Measurements from ENCODE around the gene SMCR8.

The SMCR8 gene, protein sequence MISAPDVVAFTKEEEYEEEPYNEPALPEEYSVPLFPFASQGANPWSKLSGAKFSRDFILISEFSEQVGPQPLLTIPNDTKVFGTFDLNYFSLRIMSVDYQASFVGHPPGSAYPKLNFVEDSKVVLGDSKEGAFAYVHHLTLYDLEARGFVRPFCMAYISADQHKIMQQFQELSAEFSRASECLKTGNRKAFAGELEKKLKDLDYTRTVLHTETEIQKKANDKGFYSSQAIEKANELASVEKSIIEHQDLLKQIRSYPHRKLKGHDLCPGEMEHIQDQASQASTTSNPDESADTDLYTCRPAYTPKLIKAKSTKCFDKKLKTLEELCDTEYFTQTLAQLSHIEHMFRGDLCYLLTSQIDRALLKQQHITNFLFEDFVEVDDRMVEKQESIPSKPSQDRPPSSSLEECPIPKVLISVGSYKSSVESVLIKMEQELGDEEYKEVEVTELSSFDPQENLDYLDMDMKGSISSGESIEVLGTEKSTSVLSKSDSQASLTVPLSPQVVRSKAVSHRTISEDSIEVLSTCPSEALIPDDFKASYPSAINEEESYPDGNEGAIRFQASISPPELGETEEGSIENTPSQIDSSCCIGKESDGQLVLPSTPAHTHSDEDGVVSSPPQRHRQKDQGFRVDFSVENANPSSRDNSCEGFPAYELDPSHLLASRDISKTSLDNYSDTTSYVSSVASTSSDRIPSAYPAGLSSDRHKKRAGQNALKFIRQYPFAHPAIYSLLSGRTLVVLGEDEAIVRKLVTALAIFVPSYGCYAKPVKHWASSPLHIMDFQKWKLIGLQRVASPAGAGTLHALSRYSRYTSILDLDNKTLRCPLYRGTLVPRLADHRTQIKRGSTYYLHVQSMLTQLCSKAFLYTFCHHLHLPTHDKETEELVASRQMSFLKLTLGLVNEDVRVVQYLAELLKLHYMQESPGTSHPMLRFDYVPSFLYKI

DNA sequence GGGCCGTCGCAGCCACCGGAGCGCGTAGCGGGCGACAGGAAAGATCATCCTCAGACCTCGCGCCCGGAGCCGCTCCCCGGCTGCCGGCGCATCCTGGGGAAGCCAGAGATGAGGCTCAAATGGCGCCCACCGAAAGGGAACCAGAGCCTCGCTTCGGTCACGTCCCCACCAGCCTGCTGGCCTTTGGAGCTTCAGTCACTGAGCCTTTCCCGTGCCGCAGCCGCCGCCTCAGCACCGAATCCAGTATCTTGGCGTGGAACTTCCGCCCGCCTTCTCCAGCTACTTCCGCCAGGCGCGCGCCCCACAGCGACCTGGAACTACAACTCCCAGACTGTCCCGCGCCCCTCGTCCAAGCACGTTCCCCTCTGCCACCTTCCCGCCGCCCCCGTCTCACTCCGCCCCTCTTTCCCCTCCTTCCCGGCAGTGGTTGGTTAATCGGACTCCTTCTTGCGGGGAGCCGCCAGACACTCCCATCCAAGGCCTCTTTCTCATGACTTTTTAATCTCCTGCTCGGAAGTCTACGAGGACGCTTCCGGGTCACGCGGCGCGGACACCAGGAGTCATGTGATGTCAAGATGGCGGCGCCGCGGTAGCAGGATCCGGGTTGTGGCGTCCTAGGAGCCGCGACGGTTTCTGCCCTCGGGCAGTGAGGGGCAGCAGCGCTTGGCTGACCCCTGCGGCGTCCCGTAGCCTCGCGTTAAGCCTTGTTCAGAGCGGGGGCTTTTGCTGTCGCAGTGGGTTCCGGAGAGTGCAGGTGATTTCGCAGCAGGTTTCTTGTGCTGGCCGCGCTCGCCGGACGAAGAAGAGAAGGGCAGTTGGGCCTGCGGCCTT lies at the start of gene SMCR8, which contains the start of gene TOP3A:
Gene SMCR8, plus strand, starts transcription at position 563 of the 831 bp plus-strand sequence. CDS start 497 bp downstream, outside the sequence.
Gene TOP3A, minus strand, starts transcription at position 264 of the 831 bp plus-strand sequence. Its CDS starts 216 bp downstream, at position 48.
- Histone ChIP-seq H3K27ac (ENCODE audit: low read length) (peak within 1 kb of the TSS; percentile 43), H3K9ac (ENCODE audit: low read length) (peak within 1 kb of the TSS; percentile 86), H3K36me3 (ENCODE audit: control insufficient read depth, low read depth, low read length) (peaks cover 17% of the 10 kb centered on the region), H3K4me3 (ENCODE audit: low read length) (peak within 1 kb of the TSS; percentile 93), H3K27me3 (ENCODE audit: control insufficient read depth, insufficient read depth, low read length) (no peaks in the 10 kb centered on the region), H3K4me1 (ENCODE audit: control insufficient read depth, low read depth, low read length) (peaks cover 6% of the 10 kb centered on the region), H3K9me3 (ENCODE audit: control insufficient read depth, low read depth, low read length) (no peaks in the 10 kb centered on the region)

DNA sequence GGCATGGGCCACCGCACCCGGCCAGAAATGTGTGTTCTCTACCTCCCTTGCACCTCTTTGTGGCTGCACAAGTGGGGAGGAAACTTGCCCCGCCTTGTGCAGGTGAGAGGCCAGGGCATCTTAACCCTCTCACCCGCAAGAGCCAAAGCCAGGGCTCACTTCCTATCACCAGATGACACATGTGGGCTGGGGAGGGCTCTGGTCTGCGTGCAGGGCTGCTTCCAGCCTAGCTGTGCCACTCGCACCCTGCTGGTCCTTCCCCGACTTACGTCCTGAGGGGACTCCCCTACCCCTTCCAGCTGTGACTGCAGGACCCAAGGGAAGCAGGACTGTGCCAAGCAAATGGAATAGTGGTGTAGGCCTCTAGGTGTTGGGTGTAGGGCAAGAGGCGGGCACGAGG lies 47.7 kb upstream of the SMCR8 start:
- Histone ChIP-seq H3K9ac (ENCODE audit: low read length) (no peak overlapping the region), H3K36me3 (ENCODE audit: control insufficient read depth, low read depth, low read length) (peaks cover 21% of the 10 kb centered on the region), H3K27ac (ENCODE audit: low read length) (no peak overlapping the region), H3K9me3 (ENCODE audit: control insufficient read depth, low read depth, low read length) (no peaks in the 10 kb centered on the region), H3K4me1 (ENCODE audit: control insufficient read depth, low read depth, low read length) (peaks cover 4% of the 10 kb centered on the region), H3K27me3 (ENCODE audit: control insufficient read depth, insufficient read depth, low read length) (no peaks in the 10 kb centered on the region), H3K4me3 (ENCODE audit: low read length) (no peak overlapping the region)

DNA sequence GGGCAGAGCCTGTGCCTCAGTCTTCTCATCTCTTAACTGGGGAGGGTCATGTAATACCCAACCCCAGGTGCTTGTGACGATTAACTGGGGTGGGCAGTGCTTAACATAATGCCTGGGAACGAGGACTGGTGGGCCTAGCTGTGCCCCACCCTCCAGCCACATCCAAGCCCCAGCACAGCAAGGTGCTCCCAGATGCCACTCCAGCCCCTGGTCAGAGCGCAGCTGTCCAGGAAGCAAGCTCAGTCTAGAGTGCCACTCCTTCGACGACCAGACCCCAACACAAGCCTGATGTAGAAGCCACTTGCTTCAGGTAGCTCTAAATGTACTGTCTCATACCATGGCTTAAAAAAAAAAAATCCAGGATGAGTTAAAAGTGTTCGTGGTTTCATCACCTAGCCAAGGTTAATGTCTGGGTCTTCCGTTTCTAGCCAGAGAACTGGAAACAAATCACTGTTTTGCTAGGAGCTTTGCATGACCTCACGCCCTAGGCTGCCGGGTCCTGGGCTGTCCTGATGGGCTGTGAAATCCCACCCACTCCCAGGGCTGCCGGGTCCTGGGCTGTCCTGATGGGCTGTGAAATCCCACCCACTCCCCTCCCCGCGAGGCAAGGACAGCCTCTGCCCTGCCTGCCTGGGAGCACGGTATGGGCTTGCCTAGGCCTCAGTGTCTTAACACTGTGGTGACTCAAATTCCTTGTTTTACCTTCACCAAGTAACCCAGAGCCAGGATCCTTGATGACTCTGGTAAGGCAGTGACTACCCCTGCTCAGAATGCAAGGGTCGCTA lies 47.0 kb upstream of the SMCR8 start:
- no peak overlapping the region for H3K27ac ChIP-seq (ENCODE audit: low read length)
- H3K27me3 ChIP-seq (ENCODE audit: control insufficient read depth, insufficient read depth, low read length) = no peaks in the 10 kb centered on the region
- H3K9me3 ChIP-seq (ENCODE audit: control insufficient read depth, low read depth, low read length) = no peaks in the 10 kb centered on the region
- H3K36me3 ChIP-seq (ENCODE audit: control insufficient read depth, low read depth, low read length) = peaks cover 21% of the 10 kb centered on the region
- peaks cover 4% of the 10 kb centered on the region for H3K4me1 ChIP-seq (ENCODE audit: control insufficient read depth, low read depth, low read length)
- H3K9ac ChIP-seq (ENCODE audit: low read length) = no peak overlapping the region
- no peak overlapping the region for H3K4me3 ChIP-seq (ENCODE audit: low read length)

DNA sequence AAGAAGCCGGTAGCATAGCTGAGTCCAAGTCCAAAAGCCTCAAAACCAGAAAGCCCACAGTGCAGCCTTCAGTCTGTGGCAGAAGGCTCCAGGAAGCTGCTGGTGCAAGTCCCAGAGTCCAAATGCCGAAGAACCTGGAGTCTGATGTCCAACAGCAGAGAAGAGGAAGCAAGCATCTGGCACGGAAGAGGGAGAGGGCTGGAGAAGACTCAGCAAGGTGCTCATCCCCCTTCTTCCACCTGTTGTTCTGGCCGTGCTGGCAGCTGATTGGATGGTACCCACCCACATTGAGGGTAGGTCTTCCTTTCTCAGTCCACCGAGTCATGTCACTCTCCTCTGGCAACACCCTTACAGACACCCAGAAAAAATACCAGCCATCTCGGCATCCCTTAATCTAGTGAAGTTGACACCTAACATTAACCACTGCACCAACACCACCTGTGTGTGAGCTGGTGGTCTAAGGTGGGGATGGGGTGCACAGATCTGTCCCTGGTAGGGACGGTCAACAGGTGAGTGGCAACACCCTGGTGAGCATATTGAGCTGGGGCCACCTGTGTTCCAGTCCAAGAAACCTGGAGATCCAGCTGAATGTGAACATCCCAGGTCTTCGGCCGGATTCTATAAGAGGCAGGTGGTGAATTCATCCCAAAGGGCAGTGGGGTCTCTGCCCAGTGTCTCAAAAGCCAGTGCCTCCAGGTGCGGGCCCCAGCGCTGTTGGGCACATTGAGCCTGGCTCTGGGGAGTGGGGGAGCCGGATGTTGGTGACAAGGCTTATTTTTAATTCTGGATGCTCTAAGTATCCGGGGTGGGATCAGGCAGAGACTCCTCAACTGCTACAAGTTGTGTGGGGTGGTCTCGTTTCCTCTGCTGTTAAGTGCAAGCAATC lies 44.8 kb upstream of the SMCR8 start:
- Histone ChIP-seq H3K4me1 (ENCODE audit: control insufficient read depth, low read depth, low read length) (peaks cover 4% of the 10 kb centered on the region), H3K27ac (ENCODE audit: low read length) (no peak overlapping the region), H3K9me3 (ENCODE audit: control insufficient read depth, low read depth, low read length) (no peaks in the 10 kb centered on the region), H3K9ac (ENCODE audit: low read length) (no peak overlapping the region), H3K4me3 (ENCODE audit: low read length) (no peak overlapping the region), H3K27me3 (ENCODE audit: control insufficient read depth, insufficient read depth, low read length) (no peaks in the 10 kb centered on the region), H3K36me3 (ENCODE audit: control insufficient read depth, low read depth, low read length) (peaks cover 20% of the 10 kb centered on the region)

DNA sequence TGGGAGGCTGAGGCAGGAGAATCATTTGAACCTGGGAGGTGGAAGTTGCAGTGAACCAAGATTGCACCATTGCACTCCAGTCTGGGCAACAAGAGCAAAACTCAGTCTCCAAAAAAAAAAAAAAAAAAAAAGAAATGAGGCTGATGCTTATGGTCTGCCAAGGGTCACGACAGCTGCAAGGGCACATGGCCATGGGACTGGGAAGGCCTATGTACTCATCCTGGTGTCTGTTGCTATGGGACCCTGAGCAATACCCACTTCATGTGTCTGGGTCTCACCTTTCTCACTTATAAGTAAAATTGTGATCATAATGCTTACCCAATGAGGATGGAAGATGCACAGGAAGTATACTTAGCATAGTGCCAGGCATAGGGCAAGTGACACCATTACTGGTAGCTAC lies 38.0 kb upstream of the SMCR8 start:
- peaks cover 69% of the 10 kb centered on the region for H3K36me3 ChIP-seq (ENCODE audit: control insufficient read depth, low read depth, low read length)
- H3K9me3 ChIP-seq (ENCODE audit: control insufficient read depth, low read depth, low read length) = no peaks in the 10 kb centered on the region
- H3K4me1 ChIP-seq (ENCODE audit: control insufficient read depth, low read depth, low read length) = no peaks in the 10 kb centered on the region
- H3K27ac ChIP-seq (ENCODE audit: low read length) = no peak overlapping the region
- H3K9ac ChIP-seq (ENCODE audit: low read length) = no peak overlapping the region
- no peaks in the 10 kb centered on the region for H3K27me3 ChIP-seq (ENCODE audit: control insufficient read depth, insufficient read depth, low read length)
- H3K4me3 ChIP-seq (ENCODE audit: low read length) = no peak overlapping the region

DNA sequence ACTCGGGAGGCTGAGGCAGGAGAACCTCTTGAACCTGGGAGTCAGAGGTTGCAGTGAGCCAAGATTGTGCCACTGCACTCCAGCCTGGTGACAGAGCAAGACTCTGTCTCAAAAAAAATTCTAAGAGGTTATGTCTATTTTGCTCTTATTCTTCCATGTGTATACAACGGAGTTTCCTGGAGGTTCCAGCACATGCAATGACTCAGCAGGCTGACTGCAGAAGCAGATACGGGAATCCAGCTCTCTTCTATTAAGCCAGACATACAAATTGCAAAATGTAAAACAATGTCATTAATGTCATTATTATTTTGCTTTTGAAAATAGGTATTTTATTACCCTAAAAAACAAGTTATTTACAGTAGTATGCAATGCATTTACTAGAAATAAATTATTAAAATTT lies 36.2 kb upstream of the SMCR8 start:
- Histone ChIP-seq H3K36me3 (ENCODE audit: control insufficient read depth, low read depth, low read length) (peaks cover 76% of the 10 kb centered on the region), H3K4me1 (ENCODE audit: control insufficient read depth, low read depth, low read length) (no peaks in the 10 kb centered on the region), H3K27ac (ENCODE audit: low read length) (no peak overlapping the region), H3K9me3 (ENCODE audit: control insufficient read depth, low read depth, low read length) (no peaks in the 10 kb centered on the region), H3K4me3 (ENCODE audit: low read length) (no peak overlapping the region), H3K27me3 (ENCODE audit: control insufficient read depth, insufficient read depth, low read length) (no peaks in the 10 kb centered on the region), H3K9ac (ENCODE audit: low read length) (no peak overlapping the region)

DNA sequence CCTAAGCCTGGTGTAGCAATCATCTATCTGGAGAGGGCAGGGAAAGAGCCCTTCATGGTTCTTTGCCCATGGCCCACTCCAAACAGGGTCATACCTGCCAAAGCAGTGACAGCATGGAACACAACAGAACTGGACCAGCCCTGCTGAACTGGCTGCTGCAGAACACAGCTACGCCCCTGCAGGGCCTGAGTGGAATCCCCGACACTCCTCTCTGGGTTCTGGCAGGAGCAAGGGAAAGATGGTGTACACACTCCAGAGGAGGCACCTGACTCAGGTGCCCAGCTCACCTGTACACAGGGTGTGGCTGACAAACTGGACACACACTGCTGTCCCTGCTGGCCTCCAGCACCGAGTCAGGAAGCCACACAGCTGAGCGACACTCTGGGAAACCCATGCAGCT lies 34.8 kb upstream of the SMCR8 start:
- no peak overlapping the region for H3K4me3 ChIP-seq (ENCODE audit: low read length)
- no peaks in the 10 kb centered on the region for H3K9me3 ChIP-seq (ENCODE audit: control insufficient read depth, low read depth, low read length)
- peaks cover 77% of the 10 kb centered on the region for H3K36me3 ChIP-seq (ENCODE audit: control insufficient read depth, low read depth, low read length)
- no peak overlapping the region for H3K27ac ChIP-seq (ENCODE audit: low read length)
- H3K27me3 ChIP-seq (ENCODE audit: control insufficient read depth, insufficient read depth, low read length) = no peaks in the 10 kb centered on the region
- H3K4me1 ChIP-seq (ENCODE audit: control insufficient read depth, low read depth, low read length) = no peaks in the 10 kb centered on the region
- no peak overlapping the region for H3K9ac ChIP-seq (ENCODE audit: low read length)

DNA sequence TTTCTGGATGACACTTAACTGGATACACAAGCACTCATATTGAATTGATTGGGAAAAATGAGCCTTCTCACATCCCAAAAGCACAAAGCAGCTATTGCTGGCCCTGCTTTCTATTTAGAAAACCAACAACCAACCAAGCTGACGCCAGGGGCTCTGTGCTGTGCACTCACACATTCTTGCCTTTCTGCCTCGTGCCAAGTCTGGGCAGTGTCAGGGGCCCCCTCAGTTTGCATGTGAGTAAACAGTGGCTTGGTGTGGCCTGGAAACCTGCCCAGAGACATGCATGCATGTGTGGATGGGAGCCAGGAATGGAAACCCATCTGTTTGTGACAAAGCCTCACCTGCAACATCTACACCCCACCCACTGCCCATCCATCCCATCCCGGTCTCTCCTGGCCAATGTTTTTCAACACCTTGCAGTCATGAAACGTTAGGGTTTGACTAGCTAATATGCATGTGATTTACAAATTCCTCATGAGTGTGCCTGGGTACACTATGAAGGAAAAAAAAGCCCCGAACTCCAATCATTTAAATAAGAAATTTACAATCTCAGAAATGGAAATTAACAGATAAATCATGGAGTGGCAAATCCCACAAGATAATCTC lies 34.2 kb upstream of the SMCR8 start:
- no peaks in the 10 kb centered on the region for H3K9me3 ChIP-seq (ENCODE audit: control insufficient read depth, low read depth, low read length)
- no peaks in the 10 kb centered on the region for H3K27me3 ChIP-seq (ENCODE audit: control insufficient read depth, insufficient read depth, low read length)
- H3K9ac ChIP-seq (ENCODE audit: low read length) = no peak overlapping the region
- H3K27ac ChIP-seq (ENCODE audit: low read length) = no peak overlapping the region
- H3K36me3 ChIP-seq (ENCODE audit: control insufficient read depth, low read depth, low read length) = peaks cover 82% of the 10 kb centered on the region
- no peak overlapping the region for H3K4me3 ChIP-seq (ENCODE audit: low read length)
- H3K4me1 ChIP-seq (ENCODE audit: control insufficient read depth, low read depth, low read length) = no peaks in the 10 kb centered on the region

DNA sequence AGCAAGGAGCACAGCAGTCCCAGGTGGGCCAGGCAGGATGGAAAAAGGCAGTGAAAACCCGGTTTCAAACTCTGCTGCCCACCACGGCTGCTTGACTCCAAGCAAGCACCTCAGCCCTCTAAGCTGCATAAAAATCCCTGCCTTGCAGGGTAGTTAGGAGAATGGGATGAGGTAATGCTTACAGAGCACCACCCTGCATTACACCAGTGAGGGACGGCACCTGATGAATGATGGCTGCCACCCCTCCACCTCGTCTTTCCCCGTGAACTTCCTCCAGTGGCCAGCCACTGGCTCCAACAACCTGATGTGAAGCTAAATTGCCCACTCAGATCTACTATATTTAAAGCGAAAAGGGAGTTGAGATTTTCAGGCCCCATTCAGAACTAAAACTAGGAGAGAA lies 33.3 kb upstream of the SMCR8 start:
- H3K27me3 ChIP-seq (ENCODE audit: control insufficient read depth, insufficient read depth, low read length) = no peaks in the 10 kb centered on the region
- H3K36me3 ChIP-seq (ENCODE audit: control insufficient read depth, low read depth, low read length) = peaks cover 78% of the 10 kb centered on the region
- no peaks in the 10 kb centered on the region for H3K9me3 ChIP-seq (ENCODE audit: control insufficient read depth, low read depth, low read length)
- H3K4me1 ChIP-seq (ENCODE audit: control insufficient read depth, low read depth, low read length) = no peaks in the 10 kb centered on the region
- no peak overlapping the region for H3K4me3 ChIP-seq (ENCODE audit: low read length)
- H3K9ac ChIP-seq (ENCODE audit: low read length) = no peak overlapping the region
- H3K27ac ChIP-seq (ENCODE audit: low read length) = no peak overlapping the region
